ENCODE results near the gene GNAQ. TPM values are rescaled to one million over a fixed set of nuclear protein-coding genes. Genes with fewer than 3 reads are reported as not detected.

GNAQ gene
- total and polyA plus RNA-seq, 9 donors: 22.0 to 72.2 (median 53.1) TPM

DNA sequence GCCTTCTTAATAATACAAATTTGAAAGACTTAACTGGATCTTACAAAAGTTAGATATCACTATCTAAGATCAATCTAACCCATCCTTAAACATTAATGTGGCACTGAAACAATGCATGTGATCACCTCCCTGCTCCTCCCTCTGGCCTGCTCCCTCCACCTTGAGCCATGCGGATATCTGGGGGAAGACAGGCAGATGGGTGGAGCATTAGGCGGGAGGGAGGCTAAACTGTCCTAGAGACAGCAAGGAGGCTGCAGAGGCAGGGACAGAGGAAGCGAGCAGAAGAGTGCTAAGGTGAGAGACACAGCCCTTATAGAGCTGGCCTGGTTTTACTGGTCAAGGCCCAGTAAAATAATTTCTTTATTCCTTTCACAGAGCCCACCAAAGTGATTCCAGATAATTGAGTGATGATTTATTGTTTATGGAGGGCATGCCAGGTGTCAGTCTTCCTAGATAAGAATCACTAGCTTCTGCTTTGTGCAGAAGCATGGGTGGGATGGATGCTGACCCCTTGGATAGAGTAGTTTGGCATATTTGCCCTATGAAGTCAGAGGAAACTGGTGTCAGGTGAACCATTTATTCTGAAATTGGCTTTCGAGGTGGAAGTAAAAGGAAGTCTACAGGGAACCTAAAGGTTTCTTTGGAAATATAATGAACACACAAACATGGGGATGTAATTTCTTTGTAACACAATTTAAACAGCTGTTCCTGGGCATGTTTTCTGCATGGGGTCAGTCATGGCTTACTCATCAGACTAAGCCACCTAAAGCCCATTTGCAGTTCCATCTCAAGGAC lies 188.3 kb downstream of the GNAQ start:
- no peak overlapping the region for H3K27ac ChIP-seq
- H3K9me3 ChIP-seq: no peaks in the 10 kb centered on the region
- TF ChIP-seq, protein P1, sequence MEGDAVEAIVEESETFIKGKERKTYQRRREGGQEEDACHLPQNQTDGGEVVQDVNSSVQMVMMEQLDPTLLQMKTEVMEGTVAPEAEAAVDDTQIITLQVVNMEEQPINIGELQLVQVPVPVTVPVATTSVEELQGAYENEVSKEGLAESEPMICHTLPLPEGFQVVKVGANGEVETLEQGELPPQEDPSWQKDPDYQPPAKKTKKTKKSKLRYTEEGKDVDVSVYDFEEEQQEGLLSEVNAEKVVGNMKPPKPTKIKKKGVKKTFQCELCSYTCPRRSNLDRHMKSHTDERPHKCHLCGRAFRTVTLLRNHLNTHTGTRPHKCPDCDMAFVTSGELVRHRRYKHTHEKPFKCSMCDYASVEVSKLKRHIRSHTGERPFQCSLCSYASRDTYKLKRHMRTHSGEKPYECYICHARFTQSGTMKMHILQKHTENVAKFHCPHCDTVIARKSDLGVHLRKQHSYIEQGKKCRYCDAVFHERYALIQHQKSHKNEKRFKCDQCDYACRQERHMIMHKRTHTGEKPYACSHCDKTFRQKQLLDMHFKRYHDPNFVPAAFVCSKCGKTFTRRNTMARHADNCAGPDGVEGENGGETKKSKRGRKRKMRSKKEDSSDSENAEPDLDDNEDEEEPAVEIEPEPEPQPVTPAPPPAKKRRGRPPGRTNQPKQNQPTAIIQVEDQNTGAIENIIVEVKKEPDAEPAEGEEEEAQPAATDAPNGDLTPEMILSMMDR (IDR thresholded peaks at IDR 0.05): no peak
- TF ChIP-seq POLR2A (IDR thresholded peaks at IDR 0.05): no peak
- TF ChIP-seq EP300 (IDR thresholded peaks at IDR 0.05): no peak
- H3K4me3 ChIP-seq: no peak overlapping the region
- H3K4me1 ChIP-seq (ENCODE audit: insufficient read depth): peaks cover 9% of the 10 kb centered on the region
- H3K27me3 ChIP-seq: no peaks in the 10 kb centered on the region
- 90 to 97% (median 95%) methylated on average over 4 of the region's 4 CpGs for WGBS, 3 donors
- H3K36me3 ChIP-seq: no peaks in the 10 kb centered on the region
- intact Hi-C loops (cut with DNase I): loop anchor here in 2 of 4 donors (10.0 kb wide), 2 partner anchors 82 to 192 kb away; partner anchors contain the start of gene GNAQ (in 1 of the 2)
- DNase-seq: no peak

DNA sequence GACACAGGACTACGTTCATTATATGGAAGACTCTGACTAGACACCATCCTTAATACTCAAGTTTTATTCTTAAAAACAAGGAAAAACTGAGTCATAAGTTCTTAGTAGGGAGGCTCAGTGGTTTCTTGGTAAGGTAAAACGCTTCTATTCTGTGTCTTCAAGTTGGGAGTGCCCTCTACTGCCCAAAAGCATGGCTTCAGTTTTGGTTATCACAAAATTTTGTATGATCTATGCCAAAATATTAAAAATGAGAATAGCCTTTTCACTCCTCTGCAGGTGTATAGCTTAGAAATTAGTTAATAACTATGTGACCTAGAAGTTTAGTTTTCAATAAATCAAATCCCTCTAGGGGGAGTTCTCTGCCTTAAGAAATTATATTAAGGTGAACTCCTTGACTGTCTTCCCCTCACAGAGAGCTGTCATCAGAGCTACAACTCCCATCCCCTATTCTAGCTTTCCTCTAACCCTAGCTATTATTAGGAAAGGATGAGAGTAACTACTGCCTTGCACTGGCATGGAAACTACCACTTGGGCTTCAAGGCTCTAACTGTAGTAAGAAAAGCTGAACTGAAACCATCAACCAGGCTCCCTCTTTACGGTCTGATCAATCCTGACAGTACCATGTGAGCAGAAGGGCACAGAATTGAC lies 189.7 kb downstream of the GNAQ start:
- Histone ChIP-seq H3K4me1 (ENCODE audit: insufficient read depth) (peaks cover 5% of the 10 kb centered on the region), H3K4me3 (no peak overlapping the region), H3K36me3 (no peaks in the 10 kb centered on the region), H3K27ac (no peak overlapping the region), H3K27me3 (no peaks in the 10 kb centered on the region), H3K9me3 (no peaks in the 10 kb centered on the region)
- intact Hi-C loops (cut with DNase I): loop anchor here in 2 of 4 donors (10.0 kb wide), 2 partner anchors 83 to 193 kb away; partner anchors contain the start of gene GNAQ (in 1 of the 2)
- 61 to 68% (median 63%) methylated on average over 3 of the region's 3 CpGs for WGBS, 3 donors
- TF ChIP-seq, protein P1 (IDR thresholded peaks at IDR 0.05): peak in 1 of 3 donors; percentile 23
- no peak for TF ChIP-seq EP300 (IDR thresholded peaks at IDR 0.05)
- TF ChIP-seq POLR2A (IDR thresholded peaks at IDR 0.05): no peak
- DNase-seq: no peak

DNA sequence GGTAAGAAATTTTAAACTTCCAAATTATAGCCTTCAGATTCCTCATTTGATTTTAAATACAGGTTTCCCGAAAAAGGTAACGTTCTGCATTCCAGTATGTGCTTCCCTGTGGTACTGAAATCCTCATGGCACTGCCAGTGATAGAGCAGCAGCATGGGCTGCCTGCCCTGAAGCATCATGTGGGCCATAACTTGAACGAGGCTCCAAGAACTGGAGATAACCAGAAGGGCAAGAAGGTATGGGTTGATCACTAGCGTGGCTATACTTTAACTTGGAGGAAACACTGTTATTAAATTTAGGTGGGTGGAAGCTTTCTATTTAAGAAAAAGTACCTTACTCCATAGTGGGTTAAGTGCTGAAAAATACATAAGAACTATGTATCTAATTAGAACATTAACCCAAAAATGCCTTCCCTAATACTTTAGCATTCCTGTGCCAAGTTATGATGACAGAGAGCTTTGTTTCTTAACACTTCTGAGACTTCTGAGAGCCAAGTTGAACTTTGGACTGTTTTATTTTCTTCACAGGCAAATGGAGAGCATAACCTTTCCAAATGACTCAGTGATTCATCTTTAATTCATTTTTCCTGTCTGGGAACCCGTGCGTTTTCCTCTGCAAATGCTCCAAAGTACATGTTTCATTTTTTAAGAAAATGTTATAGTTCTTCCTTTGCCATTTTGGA lies 192.0 kb downstream of the GNAQ start:
- TF ChIP-seq EP300 (IDR thresholded peaks at IDR 0.05): no peak
- no peak for TF ChIP-seq POLR2A (IDR thresholded peaks at IDR 0.05)
- TF ChIP-seq, protein P1 (IDR thresholded peaks at IDR 0.05): no peak
- H3K36me3 ChIP-seq: no peaks in the 10 kb centered on the region
- intact Hi-C loops (cut with DNase I): loop anchor here in 3 of 4 donors (10.0 kb wide), 2 partner anchors 85 to 195 kb away; partner anchors contain the start of gene GNAQ (in 2 of the 3)
- H3K27me3 ChIP-seq: no peaks in the 10 kb centered on the region
- 36 to 49% (median 36%) methylated on average over 6 of the region's 6 CpGs for WGBS, 3 donors
- no peaks in the 10 kb centered on the region for H3K9me3 ChIP-seq
- no peak for DNase-seq
- no peak overlapping the region for H3K4me3 ChIP-seq
- no peak overlapping the region for H3K27ac ChIP-seq
- H3K4me1 ChIP-seq (ENCODE audit: insufficient read depth): peaks cover 4% of the 10 kb centered on the region

DNA sequence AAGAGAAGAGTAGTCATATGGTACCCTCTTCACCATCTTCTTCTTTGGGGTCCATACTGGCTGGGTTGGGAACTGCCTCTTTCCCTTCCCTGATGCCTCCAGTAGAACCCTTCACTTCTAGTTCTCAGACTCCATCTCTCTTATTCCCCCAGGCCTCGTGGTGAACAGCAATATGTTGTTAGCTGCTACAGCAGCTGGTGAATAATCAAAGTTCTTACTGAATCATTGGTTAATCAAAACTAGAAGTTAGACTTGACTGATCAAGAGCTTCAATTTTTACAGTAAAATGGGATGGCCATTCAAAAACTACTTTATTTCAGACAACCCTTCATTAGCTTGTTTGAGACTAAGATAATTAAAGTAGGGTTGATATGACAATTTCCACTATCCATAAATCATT lies 192.6 kb downstream of the GNAQ start:
- Histone ChIP-seq H3K4me1 (ENCODE audit: insufficient read depth) (peaks cover 4% of the 10 kb centered on the region), H3K27me3 (no peaks in the 10 kb centered on the region), H3K4me3 (no peak overlapping the region), H3K27ac (no peak overlapping the region), H3K36me3 (no peaks in the 10 kb centered on the region), H3K9me3 (no peaks in the 10 kb centered on the region)
- TF ChIP-seq, protein P1 (IDR thresholded peaks at IDR 0.05): no peak
- TF ChIP-seq POLR2A (IDR thresholded peaks at IDR 0.05) (no peak), EP300 (IDR thresholded peaks at IDR 0.05) (no peak)
- 55 to 59% (median 58%) methylated on average over 1 of the region's 1 CpG for WGBS, 3 donors
- intact Hi-C loops (cut with DNase I): loop anchor here in 1 of 4 donors (10.0 kb wide), 1 partner anchor 196 kb away; the partner anchor contains the start of gene GNAQ
- DNase-seq: no peak
